ENCODE results near the gene MARCKSL1.
"Not testable (repeated sequence)": the region's sequence is repeated elsewhere in the genome, so short reads cannot be mapped to it uniquely, and the experiment has no call there.

MARCKSL1 gene

GRCh38 chr1:32335790-32336590 is at the start of gene MARCKSL1:
Gene MARCKSL1 (minus strand): TSS chr1:32336233. CDS start chr1:32336033, 200 bp downstream.
- peak; percentile 82 for DNase-seq (ENCODE audit: low read depth)

- DNase-seq (ENCODE audit: low read depth): no peak
Observed at GRCh38 chr1:32380057-32380456, 44.0 kb upstream of the MARCKSL1 start.

GRCh38 chr1:32377541-32378220 is 41.6 kb upstream of the MARCKSL1 start:
- no peak for DNase-seq (ENCODE audit: low read depth)

- DNase-seq (ENCODE audit: low read depth): no peak
Observed at GRCh38 chr1:32376199-32376598, 40.2 kb upstream of the MARCKSL1 start.

- no peak for DNase-seq (ENCODE audit: low read depth)
Observed at GRCh38 chr1:32373996-32374592, 38.1 kb upstream of the MARCKSL1 start.

GRCh38 chr1:32372149-32372756 is 36.2 kb upstream of the MARCKSL1 start:
- DNase-seq (ENCODE audit: low read depth): peak; percentile 26

- no peak for DNase-seq (ENCODE audit: low read depth)
Observed at GRCh38 chr1:32367912-32368635, 32.0 kb upstream of the MARCKSL1 start.

GRCh38 chr1:32365445-32365844 is 29.4 kb upstream of the MARCKSL1 start:
- DNase-seq (ENCODE audit: low read depth): no peak

GRCh38 chr1:32364836-32365235 is 28.8 kb upstream of the MARCKSL1 start:
- no peak for DNase-seq (ENCODE audit: low read depth)

- no peak for DNase-seq (ENCODE audit: low read depth)
Observed at GRCh38 chr1:32363713-32364112, 27.7 kb upstream of the MARCKSL1 start.

GRCh38 chr1:32362474-32363313 is 26.7 kb upstream of the MARCKSL1 start, which contains the start of the genes FAM229A and TSSK3:
Gene FAM229A (minus strand): TSS chr1:32362485. CDS start chr1:32362091, 394 bp downstream.
Gene TSSK3 (plus strand): TSS chr1:32362539. CDS start chr1:32362702, 163 bp downstream.
- no peak for DNase-seq (ENCODE audit: low read depth)

- DNase-seq (ENCODE audit: low read depth): peak; percentile 22
Observed at GRCh38 chr1:32361674-32362473, 25.8 kb upstream of the MARCKSL1 start.

GRCh38 chr1:32361308-32361673 is 25.3 kb upstream of the MARCKSL1 start:
- no peak for DNase-seq (ENCODE audit: low read depth)

GRCh38 chr1:32358435-32358834 is 22.4 kb upstream of the MARCKSL1 start:
- DNase-seq (ENCODE audit: low read depth): no peak

GRCh38 chr1:32357614-32358013 is 21.6 kb upstream of the MARCKSL1 start:
- DNase-seq (ENCODE audit: low read depth): no peak

- no peak for DNase-seq (ENCODE audit: low read depth)
Observed at GRCh38 chr1:32356478-32356877, 20.4 kb upstream of the MARCKSL1 start.

- not testable (repeated sequence) for DNase-seq (ENCODE audit: low read depth)
Observed at GRCh38 chr1:32355778-32356177, 19.7 kb upstream of the MARCKSL1 start.

- no peak for DNase-seq (ENCODE audit: low read depth)
Observed at GRCh38 chr1:32353886-32354570, 18.0 kb upstream of the MARCKSL1 start.

GRCh38 chr1:32353431-32353830 is 17.4 kb upstream of the MARCKSL1 start:
- no peak for DNase-seq (ENCODE audit: low read depth)
